Neuronal stem cell (in vitro differentiated cells): ENCODE data around the gene ZNF365. TPM values are rescaled to one million over a fixed set of nuclear protein-coding genes. Genes with fewer than 3 reads are reported as not detected.

Experiments used
- small RNA-seq: library from polyadenylated mRNA; stranded (forward); fragments of <200 nt; extraction: miRNeasy Mini kit (QIAGEN cat#:217004); gene quantifications from one replicate; pipeline ENCODE3, GENCODE V24; 2013; ENCODE audit not compliant: insufficient read depth

Gene ZNF365

Small RNAs within 50 kb of the gene (small RNA-seq; reads per million reads assigned to genes)
- gene RN7SL591P: not detected
